Measurements from ENCODE around the gene SLITRK3.

The SLITRK3 gene

DNA sequence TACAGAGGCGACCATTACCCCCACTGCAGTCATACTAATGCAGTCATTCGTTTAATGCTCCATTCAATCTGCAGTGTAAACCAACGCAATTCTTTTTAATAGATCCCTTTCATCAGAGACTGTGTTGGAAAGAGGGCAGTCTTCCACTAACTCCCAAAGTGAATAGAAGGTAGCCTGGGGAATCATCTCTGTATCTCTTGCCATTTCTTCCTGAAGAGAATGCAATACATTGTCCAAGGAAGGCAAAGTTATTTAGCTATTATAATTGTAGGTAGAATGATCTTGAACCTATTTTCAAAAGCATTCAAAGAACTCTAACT, 1.3 kb upstream of the SLITRK3 start:
- no peak overlapping the region for H3K4me3 ChIP-seq (ENCODE audit: low read depth, low read length)
- no peak for TF ChIP-seq CTCF (IDR thresholded peaks at IDR 0.05; ENCODE audit: insufficient read depth, low read depth, low read length, missing control alignments)
- no peak for DNase-seq (ENCODE audit: low read depth)

GRCh38 chr3:165196577-165197480, 645 bp upstream of the SLITRK3 start:
- no peak overlapping the region for H3K4me3 ChIP-seq (ENCODE audit: low read depth, low read length)
- DNase-seq (ENCODE audit: low read depth), result no peak
- TF ChIP-seq CTCF (IDR thresholded peaks at IDR 0.05; ENCODE audit: insufficient read depth, low read depth, low read length, missing control alignments), result no peak

- H3K4me3 ChIP-seq (ENCODE audit: low read depth, low read length), result no peak overlapping the region
- DNase-seq (ENCODE audit: low read depth), result no peak
- TF ChIP-seq CTCF (IDR thresholded peaks at IDR 0.05; ENCODE audit: insufficient read depth, low read depth, low read length, missing control alignments), result no peak
These were observed 944 bp downstream of the SLITRK3 start for GRCh38 chr3:165195241-165195639.

- H3K4me3 ChIP-seq (ENCODE audit: low read depth, low read length), result no peak overlapping the region
- no peak for TF ChIP-seq CTCF (IDR thresholded peaks at IDR 0.05; ENCODE audit: insufficient read depth, low read depth, low read length, missing control alignments)
- no peak for DNase-seq (ENCODE audit: low read depth)
These were observed 1.5 kb downstream of the SLITRK3 start for GRCh38 chr3:165194511-165195240.

GRCh38 chr3:165193366-165194254, 2.6 kb downstream of the SLITRK3 start:
- no peak for DNase-seq (ENCODE audit: low read depth)
- no peak overlapping the region for H3K4me3 ChIP-seq (ENCODE audit: low read depth, low read length)
- TF ChIP-seq CTCF (IDR thresholded peaks at IDR 0.05; ENCODE audit: insufficient read depth, low read depth, low read length, missing control alignments), result no peak

DNA sequence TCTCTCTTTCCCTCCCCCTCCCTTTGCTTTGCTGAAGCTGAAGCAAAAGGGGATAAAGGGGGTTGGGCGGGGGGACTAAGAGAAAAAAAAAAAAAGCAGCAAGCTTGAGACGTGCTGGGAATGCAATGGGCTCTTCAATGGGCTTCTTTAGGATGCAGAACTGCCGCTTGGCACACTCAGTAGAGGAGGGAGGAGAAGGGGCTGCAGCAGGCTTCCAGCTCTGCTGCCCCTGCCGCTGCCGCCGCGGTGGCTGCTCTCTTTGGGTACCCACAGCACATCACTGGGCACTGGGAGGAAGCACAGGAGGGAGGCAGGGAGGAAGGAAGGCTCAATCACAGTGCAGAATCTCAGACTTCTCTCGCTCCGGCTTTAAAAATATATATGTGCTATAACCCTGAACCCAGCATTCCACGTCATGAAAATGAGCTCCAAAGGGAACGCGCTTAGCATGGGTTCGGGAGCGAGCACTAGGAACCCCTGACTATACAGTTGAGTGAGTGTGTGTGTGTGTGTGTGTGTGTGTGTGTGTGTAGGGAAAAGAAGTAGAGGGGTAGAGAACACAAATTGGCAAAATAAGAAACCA, 3.5 kb downstream of the SLITRK3 start:
- TF ChIP-seq CTCF (IDR thresholded peaks at IDR 0.05; ENCODE audit: insufficient read depth, low read depth, low read length, missing control alignments), result no peak
- no peak overlapping the region for H3K4me3 ChIP-seq (ENCODE audit: low read depth, low read length)
- no peak for DNase-seq (ENCODE audit: low read depth)

Measured in GM12865 (cell line).